Activated CD8-positive, alpha-beta T cell treated with anti-CD3 and anti-CD28 coated beads for 36 hours (primary cell): Measurements from ENCODE around the gene ADO. TPM values are rescaled to one million over a fixed set of nuclear protein-coding genes. Genes with fewer than 3 reads are reported as not detected.
"Not testable (repeated sequence)": the region's sequence is repeated elsewhere in the genome, so short reads cannot be mapped to it uniquely, and the experiment has no call there.

ENCODE experiments used
- ATAC-seq: fragments of 200-7000 bp; cut with Tn5 transposase; one replicate; pipeline ENCODE4 v1.10.0; 2021; ENCODE audit warnings: mild to moderate bottlenecking, moderate library complexity
- CTCF ChIA-PET: fragments of 350-600 bp; sonication (Branson Sonifier 250); formaldehyde crosslinking; loops from one replicate; lab custom pipeline; 2021; ENCODE audit warnings: antibody characterized with exemption; lab: Charles Lee
- POLR2A ChIA-PET: fragments of 350-600 bp; sonication (Branson Sonifier 250); formaldehyde crosslinking; loops from one replicate; lab custom pipeline; 2021; ENCODE audit warnings: antibody characterized with exemption; lab: Charles Lee
- DNase-seq: peaks from one replicate; pipeline ENCODE4 v3.0.0-alpha.2; 2020
- H3K27ac Mint-ChIP-seq: one replicate; pipeline ENCODE4 v1.8.0; 2021; ENCODE audit warnings: mild to moderate bottlenecking, mixed read lengths
- H3K27me3 Mint-ChIP-seq: one replicate; pipeline ENCODE4 v1.8.0; 2021; ENCODE audit warnings: mixed read lengths
- H3K36me3 Mint-ChIP-seq: one replicate; pipeline ENCODE4 v1.8.0; 2021; ENCODE audit warnings: low read depth, mixed read lengths
- H3K4me1 Mint-ChIP-seq: one replicate; pipeline ENCODE4 v1.8.0; 2021; ENCODE audit warnings: low read depth, mixed read lengths
- H3K4me3 Mint-ChIP-seq: one replicate; pipeline ENCODE4 v1.8.0; 2021; ENCODE audit warnings: mild to moderate bottlenecking, moderate library complexity, mixed read lengths
- H3K9me3 Mint-ChIP-seq: one replicate; pipeline ENCODE4 v1.8.0; 2021; ENCODE audit warnings: mixed read lengths
- intact Hi-C: fragments of 100-400 bp; cut with micrococcal nuclease; formaldehyde crosslinking; loops from one replicate; pipeline ENCODE4 v1.10.0; 2022
- total RNA-seq, 2 experiments: library from RNA; stranded (reverse); gene quantifications; one replicate each; pipeline ENCODE4 v1.2.3, GENCODE V29; 2021
- TF ChIP-seq, protein P1 (sequence below): fragments of 200-600 bp; IDR thresholded peaks from one replicate; pipeline ENCODE4 v1.8.0; 2022; ENCODE audit warnings: antibody characterized with exemption, mild to moderate bottlenecking

ADO gene
- total RNA-seq, 2 experiments from 2014 or later = 28.0 to 28.9 TPM

DNA sequence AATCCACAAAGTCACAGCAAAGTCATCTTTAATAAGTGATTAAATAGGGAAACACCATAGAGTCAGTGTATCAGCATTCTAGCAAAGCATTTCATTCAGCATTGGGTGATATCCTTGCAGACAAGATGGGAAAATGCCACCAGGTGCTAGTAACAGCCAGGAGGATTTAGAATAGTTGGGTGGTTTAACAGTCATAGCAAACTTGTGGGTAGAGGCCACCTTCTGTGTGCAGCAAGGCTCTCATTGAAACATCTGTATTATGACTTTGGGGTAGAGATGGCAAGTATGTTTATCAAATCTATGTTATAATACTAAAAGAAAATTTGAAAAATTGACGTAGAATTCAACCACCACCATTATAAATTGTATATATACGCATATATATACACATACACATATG, 26.4 kb upstream of the ADO start:
- DNase-seq = peak; percentile 37
- H3K9me3 Mint-ChIP-seq = peaks cover 2% of the 10 kb centered on the region
- no peaks in the 10 kb centered on the region for H3K27me3 Mint-ChIP-seq
- ATAC-seq = peak; percentile 28
- ChIA-PET CTCF (interaction anchor here (2.8 kb wide), 1 partner anchor 97 kb away, joined by 18 read pairs; no protein-coding TSS in a partner anchor), POLR2A (interaction anchor here (1.5 to 3.2 kb wide), 3 partner anchors 27 to 44 kb away, joined by 3 to 15 read pairs (median 15); partner anchors contain the start of gene ADO)
- intact Hi-C loops = loop anchor here (2.0 kb wide), 1 partner anchor 33 kb away; no protein-coding TSS in a partner anchor
- H3K36me3 Mint-ChIP-seq = no peaks in the 10 kb centered on the region
- H3K4me1 Mint-ChIP-seq = peaks cover 45% of the 10 kb centered on the region
- peak overlapping the region; percentile 8 for H3K27ac Mint-ChIP-seq
- H3K4me3 Mint-ChIP-seq = no peak overlapping the region
- TF ChIP-seq, protein P1, sequence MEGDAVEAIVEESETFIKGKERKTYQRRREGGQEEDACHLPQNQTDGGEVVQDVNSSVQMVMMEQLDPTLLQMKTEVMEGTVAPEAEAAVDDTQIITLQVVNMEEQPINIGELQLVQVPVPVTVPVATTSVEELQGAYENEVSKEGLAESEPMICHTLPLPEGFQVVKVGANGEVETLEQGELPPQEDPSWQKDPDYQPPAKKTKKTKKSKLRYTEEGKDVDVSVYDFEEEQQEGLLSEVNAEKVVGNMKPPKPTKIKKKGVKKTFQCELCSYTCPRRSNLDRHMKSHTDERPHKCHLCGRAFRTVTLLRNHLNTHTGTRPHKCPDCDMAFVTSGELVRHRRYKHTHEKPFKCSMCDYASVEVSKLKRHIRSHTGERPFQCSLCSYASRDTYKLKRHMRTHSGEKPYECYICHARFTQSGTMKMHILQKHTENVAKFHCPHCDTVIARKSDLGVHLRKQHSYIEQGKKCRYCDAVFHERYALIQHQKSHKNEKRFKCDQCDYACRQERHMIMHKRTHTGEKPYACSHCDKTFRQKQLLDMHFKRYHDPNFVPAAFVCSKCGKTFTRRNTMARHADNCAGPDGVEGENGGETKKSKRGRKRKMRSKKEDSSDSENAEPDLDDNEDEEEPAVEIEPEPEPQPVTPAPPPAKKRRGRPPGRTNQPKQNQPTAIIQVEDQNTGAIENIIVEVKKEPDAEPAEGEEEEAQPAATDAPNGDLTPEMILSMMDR = no peak

GRCh38 chr10:62779487-62780248, 24.9 kb upstream of the ADO start:
- Mint-ChIP-seq H3K4me3 (no peak overlapping the region), H3K4me1 (peaks cover 44% of the 10 kb centered on the region), H3K27ac (peak overlapping the region; percentile 80), H3K27me3 (no peaks in the 10 kb centered on the region), H3K36me3 (no peaks in the 10 kb centered on the region), H3K9me3 (peaks cover 9% of the 10 kb centered on the region)
- ATAC-seq (peak; percentile 94), DNase-seq (peak; percentile 98)
- intact Hi-C loops = loop anchor here (1.0 to 2.0 kb wide), 4 partner anchors 31 to 98 kb away; partner anchors contain the start of gene EGR2
- TF ChIP-seq, protein P1 = no peak
- ChIA-PET POLR2A (interaction anchor here (0.7 to 3.2 kb wide), 15 partner anchors 9 to 168 kb away, joined by 3 to 16 read pairs (median 3); partner anchors contain the start of genes ADO and EGR2), CTCF (interaction anchor here (0.7 to 2.8 kb wide), 17 partner anchors 19 to 780 kb away, joined by 3 to 25 read pairs (median 4); no protein-coding TSS in a partner anchor)

- H3K36me3 Mint-ChIP-seq, H3K27ac Mint-ChIP-seq, DNase-seq, H3K27me3 Mint-ChIP-seq, POLR2A ChIA-PET, ATAC-seq, H3K4me3 Mint-ChIP-seq, intact Hi-C loops: not testable (repeated sequence)
- Mint-ChIP-seq H3K4me1 (peaks cover 18% of the 10 kb centered on the region), H3K9me3 (peaks cover 24% of the 10 kb centered on the region)
- CTCF ChIA-PET = interaction anchor here (1.2 kb wide), 1 partner anchor 19 kb away, joined by 3 read pairs; no protein-coding TSS in a partner anchor
Measured at GRCh38 chr10:62784537-62784936, 20.0 kb upstream of the ADO start.

DNA sequence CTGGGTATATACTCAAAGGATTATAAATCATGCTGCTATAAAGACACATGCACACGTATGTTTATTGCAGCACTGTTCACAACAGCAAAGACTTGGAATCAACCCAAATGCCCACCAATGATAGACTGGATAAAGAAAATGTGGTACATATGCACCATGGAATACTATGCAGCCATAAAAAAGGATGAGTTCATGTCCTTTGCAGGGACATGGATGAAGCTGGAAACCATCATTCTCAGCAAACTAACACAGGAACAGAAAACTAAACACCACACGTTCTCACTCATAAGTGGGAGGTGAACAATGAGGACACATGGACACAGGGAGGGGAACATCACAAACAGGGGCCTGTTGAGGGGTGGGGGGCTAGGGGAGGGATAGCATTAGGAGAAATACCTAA, 16.2 kb upstream of the ADO start:
- CTCF ChIA-PET, H3K36me3 Mint-ChIP-seq, H3K4me1 Mint-ChIP-seq: not testable (repeated sequence)

DNA sequence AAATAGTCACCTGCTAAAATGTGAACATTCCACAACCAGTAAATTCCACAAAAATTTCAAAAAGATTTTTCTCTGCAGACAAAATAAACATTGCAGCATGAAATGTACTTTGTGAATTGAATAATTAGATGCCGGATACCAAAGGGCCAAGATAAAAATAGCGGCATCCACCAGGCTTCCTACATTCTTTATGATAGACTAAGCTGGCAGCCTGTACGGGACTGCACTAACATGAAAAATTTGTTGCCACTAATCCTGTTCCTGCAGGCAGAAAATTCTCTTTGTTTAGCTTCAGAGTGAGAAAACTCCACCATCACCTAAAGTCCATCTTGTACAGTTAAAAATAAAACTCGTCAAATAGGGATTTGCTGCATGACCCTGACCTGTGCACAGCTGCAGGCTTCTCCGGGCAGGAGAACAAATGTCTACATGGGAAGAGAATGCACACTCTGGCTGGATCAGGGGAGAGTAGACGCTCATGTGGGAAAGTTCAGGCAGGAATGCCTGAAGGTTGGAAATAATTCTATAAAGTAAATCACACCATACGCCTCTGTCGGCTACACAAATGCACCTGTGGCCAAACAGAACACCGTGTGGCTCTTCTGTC, 15.6 kb upstream of the ADO start:
- Mint-ChIP-seq H3K4me1 (no peaks in the 10 kb centered on the region), H3K4me3 (no peak overlapping the region), H3K36me3 (peaks cover 2% of the 10 kb centered on the region)

More for the DNA sequence above, 16.2 kb upstream of the ADO start:
- H3K4me3 Mint-ChIP-seq, H3K27ac Mint-ChIP-seq, intact Hi-C loops, ATAC-seq, H3K27me3 Mint-ChIP-seq, DNase-seq: not testable (repeated sequence)
- POLR2A ChIA-PET = interaction anchor here (0.7 kb wide), 1 partner anchor 8 kb away, joined by 3 read pairs; no protein-coding TSS in a partner anchor
- H3K9me3 Mint-ChIP-seq = peaks cover 24% of the 10 kb centered on the region

More for the DNA sequence above, 15.6 kb upstream of the ADO start:
- DNase-seq (no peak), ATAC-seq (no peak)
- Mint-ChIP-seq H3K27me3 (no peaks in the 10 kb centered on the region), H3K27ac (no peak overlapping the region), H3K9me3 (peaks cover 21% of the 10 kb centered on the region)
- intact Hi-C loops = no loop called here
- POLR2A ChIA-PET = interaction anchor here (0.7 kb wide), 1 partner anchor 9 kb away, joined by 3 read pairs; no protein-coding TSS in a partner anchor
- TF ChIP-seq, protein P1 = no peak
- CTCF ChIA-PET = no interaction called here
